Measurements from ENCODE around the gene SPDYE6.
"Not testable (repeated sequence)": the region's sequence is repeated elsewhere in the genome, so short reads cannot be mapped to it uniquely, and the experiment has no call there.

DNA sequence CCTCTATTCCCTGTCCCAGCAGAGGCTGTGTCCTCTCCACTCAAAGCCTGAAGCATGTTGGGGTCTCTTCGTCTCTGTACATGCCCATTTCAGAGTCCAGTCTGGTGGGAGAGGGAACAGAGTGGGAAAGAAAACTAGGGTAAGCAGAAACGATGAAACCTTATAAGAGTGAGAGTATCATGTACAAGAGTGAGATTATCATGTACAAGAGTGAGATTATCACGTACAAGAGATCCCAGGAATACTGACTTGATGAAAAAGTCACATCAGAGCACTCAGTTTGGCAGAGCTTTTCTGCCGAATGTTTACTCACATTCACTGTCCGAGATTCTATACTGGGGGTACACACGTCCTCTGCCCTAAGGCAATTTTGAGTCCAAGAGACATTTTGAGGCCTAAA lies at the start of gene SPDYE6:
- TF ChIP-seq, protein P1, sequence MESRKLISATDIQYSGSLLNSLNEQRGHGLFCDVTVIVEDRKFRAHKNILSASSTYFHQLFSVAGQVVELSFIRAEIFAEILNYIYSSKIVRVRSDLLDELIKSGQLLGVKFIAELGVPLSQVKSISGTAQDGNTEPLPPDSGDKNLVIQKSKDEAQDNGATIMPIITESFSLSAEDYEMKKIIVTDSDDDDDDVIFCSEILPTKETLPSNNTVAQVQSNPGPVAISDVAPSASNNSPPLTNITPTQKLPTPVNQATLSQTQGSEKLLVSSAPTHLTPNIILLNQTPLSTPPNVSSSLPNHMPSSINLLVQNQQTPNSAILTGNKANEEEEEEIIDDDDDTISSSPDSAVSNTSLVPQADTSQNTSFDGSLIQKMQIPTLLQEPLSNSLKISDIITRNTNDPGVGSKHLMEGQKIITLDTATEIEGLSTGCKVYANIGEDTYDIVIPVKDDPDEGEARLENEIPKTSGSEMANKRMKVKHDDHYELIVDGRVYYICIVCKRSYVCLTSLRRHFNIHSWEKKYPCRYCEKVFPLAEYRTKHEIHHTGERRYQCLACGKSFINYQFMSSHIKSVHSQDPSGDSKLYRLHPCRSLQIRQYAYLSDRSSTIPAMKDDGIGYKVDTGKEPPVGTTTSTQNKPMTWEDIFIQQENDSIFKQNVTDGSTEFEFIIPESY (IDR thresholded peaks at IDR 0.05; ENCODE audit: borderline replicate concordance, low read depth) = not testable (repeated sequence)
- TF ChIP-seq RAD21 (IDR thresholded peaks at IDR 0.05; ENCODE audit: low read length); EP300 (IDR thresholded peaks at IDR 0.05; ENCODE audit: borderline replicate concordance in 1 of 2, low read depth in 1 of 2, low read length in 1 of 2); RXRA (IDR thresholded peaks at IDR 0.05; ENCODE audit: borderline replicate concordance, low read depth); POLR2AphosphoS5 (IDR thresholded peaks at IDR 0.05; ENCODE audit: low read depth, low read length); FOXM1 (IDR thresholded peaks at IDR 0.05; ENCODE audit: low read depth); EZH2phosphoT487 (IDR thresholded peaks at IDR 0.05; ENCODE audit: borderline replicate concordance, low read depth); REST (IDR thresholded peaks at IDR 0.05; ENCODE audit: low read depth, low read length); NRF1 (IDR thresholded peaks at IDR 0.05; ENCODE audit: low read depth, low read length): not testable (repeated sequence)
- TF ChIP-seq, protein P2, sequence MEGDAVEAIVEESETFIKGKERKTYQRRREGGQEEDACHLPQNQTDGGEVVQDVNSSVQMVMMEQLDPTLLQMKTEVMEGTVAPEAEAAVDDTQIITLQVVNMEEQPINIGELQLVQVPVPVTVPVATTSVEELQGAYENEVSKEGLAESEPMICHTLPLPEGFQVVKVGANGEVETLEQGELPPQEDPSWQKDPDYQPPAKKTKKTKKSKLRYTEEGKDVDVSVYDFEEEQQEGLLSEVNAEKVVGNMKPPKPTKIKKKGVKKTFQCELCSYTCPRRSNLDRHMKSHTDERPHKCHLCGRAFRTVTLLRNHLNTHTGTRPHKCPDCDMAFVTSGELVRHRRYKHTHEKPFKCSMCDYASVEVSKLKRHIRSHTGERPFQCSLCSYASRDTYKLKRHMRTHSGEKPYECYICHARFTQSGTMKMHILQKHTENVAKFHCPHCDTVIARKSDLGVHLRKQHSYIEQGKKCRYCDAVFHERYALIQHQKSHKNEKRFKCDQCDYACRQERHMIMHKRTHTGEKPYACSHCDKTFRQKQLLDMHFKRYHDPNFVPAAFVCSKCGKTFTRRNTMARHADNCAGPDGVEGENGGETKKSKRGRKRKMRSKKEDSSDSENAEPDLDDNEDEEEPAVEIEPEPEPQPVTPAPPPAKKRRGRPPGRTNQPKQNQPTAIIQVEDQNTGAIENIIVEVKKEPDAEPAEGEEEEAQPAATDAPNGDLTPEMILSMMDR (IDR thresholded peaks at IDR 0.05) = not testable (repeated sequence)
- TF ChIP-seq, protein P3, sequence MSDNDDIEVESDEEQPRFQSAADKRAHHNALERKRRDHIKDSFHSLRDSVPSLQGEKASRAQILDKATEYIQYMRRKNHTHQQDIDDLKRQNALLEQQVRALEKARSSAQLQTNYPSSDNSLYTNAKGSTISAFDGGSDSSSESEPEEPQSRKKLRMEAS (IDR thresholded peaks at IDR 0.05; ENCODE audit: low read depth) = not testable (repeated sequence)

All from SK-N-SH (cell line).